Right lobe of liver (tissue), 4 donors: Measurements from ENCODE around the gene MYZAP.

Experiments used
- CTCF ChIP-seq, 4 donors: fragments of 200-600 bp in 3 of 4; fragments of 450-650 bp in 1 of 4; IDR thresholded peaks; one replicate each; pipeline versions ENCODE4 v1.5.1 to v1.8.0; 2016 to 2022; ENCODE audit warnings: antibody characterized with exemption in 4 of 4, mild to moderate bottlenecking in 2 of 4
- POLR2A ChIP-seq: fragments of 450-650 bp; IDR thresholded peaks from one replicate; pipeline ENCODE4 v1.6.1; 2017; ENCODE audit warnings: antibody characterized with exemption, mild to moderate bottlenecking
- donor health status: DM: no; HTN: no; CAD: no.
- donor health status: DM: no; HTN: no; CAD: no.
- donor health status: DM: no; HTN: yes; CAD: no.

DNA sequence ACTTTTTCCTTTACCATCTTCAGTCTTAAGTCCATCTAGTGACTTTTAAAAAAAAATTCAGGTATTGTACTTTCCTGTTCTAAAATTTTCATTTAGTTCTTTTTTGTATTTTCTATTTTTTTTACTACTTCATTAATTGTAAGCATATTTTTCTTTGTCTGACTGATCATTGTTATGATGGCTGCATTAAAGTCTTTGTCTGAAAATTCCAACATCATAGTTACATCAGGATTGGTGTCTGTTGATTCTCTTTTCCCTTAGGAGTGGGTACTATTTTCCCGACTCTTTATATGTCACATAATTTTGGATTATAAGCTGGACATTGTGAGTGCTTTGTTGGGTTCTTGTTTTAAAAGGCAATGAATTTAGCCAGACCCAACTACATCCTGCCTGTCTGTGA lies 79.9 kb downstream of the MYZAP start:
- TF ChIP-seq CTCF (IDR thresholded peaks at IDR 0.05) (no peak), POLR2A (no peak)
